Vagina (tissue), 2 donors: Measurements from ENCODE around the gene LRCH2. TPM values are rescaled to one million over a fixed set of nuclear protein-coding genes. Genes with fewer than 3 reads are reported as not detected.

ENCODE experiments used
- DNase-seq, 2 donors: peaks; one replicate each; pipeline ENCODE4 v3.0.0-alpha.2; 2017; ENCODE audit errors: extremely low spot score in 2 of 2
- H3K27ac ChIP-seq: fragments of 200-600 bp; sonication (generic); one replicate; pipeline ENCODE4 v1.5.1; 2019
- H3K27me3 ChIP-seq: fragments of 200-600 bp; sonication (generic); one replicate; pipeline ENCODE4 v1.5.1; 2019
- H3K36me3 ChIP-seq, 2 donors: fragments of 200-600 bp; sonication (generic); one replicate each; pipeline ENCODE4 v1.5.1; 2017 to 2019
- H3K4me1 ChIP-seq: fragments of 200-600 bp; sonication (generic); one replicate; pipeline ENCODE4 v1.5.1; 2019
- H3K4me3 ChIP-seq, 2 donors: fragments of 200-600 bp; sonication (generic); 1 replicate in 1 of 2; 2 replicates in 1 of 2; pipeline ENCODE4 v1.5.1; 2016 to 2019
- H3K9me3 ChIP-seq: fragments of 200-600 bp; sonication (generic); one replicate; pipeline ENCODE4 v1.5.1; 2019
- POLR2A ChIP-seq, 2 donors: fragments of 450-650 bp; IDR thresholded peaks; one replicate each; pipeline ENCODE4 v1.6.1; 2017; ENCODE audit warnings: antibody characterized with exemption in 2 of 2, mild to moderate bottlenecking in 2 of 2, moderate library complexity in 2 of 2
- POLR2AphosphoS5 ChIP-seq, 2 donors: sonication (generic); formaldehyde crosslinking; IDR thresholded peaks; one replicate each; pipeline ENCODE4 v1.9.0; 2017; ENCODE audit warnings: antibody characterized with exemption in 2 of 2, mild to moderate bottlenecking in 2 of 2, low read depth in 1 of 2; ENCODE audit not compliant: insufficient read depth in 1 of 2
- intact Hi-C: fragments of 100-400 bp; cut with DNase I; formaldehyde crosslinking; loops from one replicate; pipeline ENCODE4 v1.15.1; 2023
- total RNA-seq: library from RNA; depleted of rRNA; stranded (reverse); fragments of >200 nt; gene quantifications from one replicate; pipeline ENCODE4 v1.2.3, GENCODE V29; 2016
- TF ChIP-seq, protein P1 (sequence below), 3 experiments: fragments of 450-650 bp in 2 of 3; fragments of 200-600 bp in 1 of 3; sonication (generic) in 1 of 3; IDR thresholded peaks; one replicate each; pipeline ENCODE4 v1.5.1; 2017 to 2019; ENCODE audit warnings: antibody characterized with exemption in 3 of 3, mild to moderate bottlenecking in 2 of 3, moderate library complexity in 2 of 3

Gene LRCH2
- total RNA-seq, 1 donor from 2014 or later: 10.1 TPM

GRCh38 chrX:115264009-115264408 is 30.1 kb upstream of the LRCH2 start:
- no peak overlapping the region for H3K27ac ChIP-seq
- intact Hi-C loops: no loop called here
- H3K9me3 ChIP-seq: no peaks in the 10 kb centered on the region
- no peaks in the 10 kb centered on the region for H3K4me1 ChIP-seq
- no peak for DNase-seq
- no peaks in the 10 kb centered on the region for H3K36me3 ChIP-seq
- H3K4me3 ChIP-seq: no peak overlapping the region
- no peaks in the 10 kb centered on the region for H3K27me3 ChIP-seq
- TF ChIP-seq POLR2AphosphoS5 (IDR thresholded peaks at IDR 0.05; ENCODE audit: insufficient read depth in 1 of 2, low read depth in 1 of 2): no peak

- no peak overlapping the region for H3K27ac ChIP-seq
- H3K27me3 ChIP-seq: no peaks in the 10 kb centered on the region
- DNase-seq: no peak
- intact Hi-C loops: no loop called here
- no peak for TF ChIP-seq POLR2AphosphoS5 (IDR thresholded peaks at IDR 0.05; ENCODE audit: insufficient read depth in 1 of 2, low read depth in 1 of 2)
- TF ChIP-seq, protein P1, sequence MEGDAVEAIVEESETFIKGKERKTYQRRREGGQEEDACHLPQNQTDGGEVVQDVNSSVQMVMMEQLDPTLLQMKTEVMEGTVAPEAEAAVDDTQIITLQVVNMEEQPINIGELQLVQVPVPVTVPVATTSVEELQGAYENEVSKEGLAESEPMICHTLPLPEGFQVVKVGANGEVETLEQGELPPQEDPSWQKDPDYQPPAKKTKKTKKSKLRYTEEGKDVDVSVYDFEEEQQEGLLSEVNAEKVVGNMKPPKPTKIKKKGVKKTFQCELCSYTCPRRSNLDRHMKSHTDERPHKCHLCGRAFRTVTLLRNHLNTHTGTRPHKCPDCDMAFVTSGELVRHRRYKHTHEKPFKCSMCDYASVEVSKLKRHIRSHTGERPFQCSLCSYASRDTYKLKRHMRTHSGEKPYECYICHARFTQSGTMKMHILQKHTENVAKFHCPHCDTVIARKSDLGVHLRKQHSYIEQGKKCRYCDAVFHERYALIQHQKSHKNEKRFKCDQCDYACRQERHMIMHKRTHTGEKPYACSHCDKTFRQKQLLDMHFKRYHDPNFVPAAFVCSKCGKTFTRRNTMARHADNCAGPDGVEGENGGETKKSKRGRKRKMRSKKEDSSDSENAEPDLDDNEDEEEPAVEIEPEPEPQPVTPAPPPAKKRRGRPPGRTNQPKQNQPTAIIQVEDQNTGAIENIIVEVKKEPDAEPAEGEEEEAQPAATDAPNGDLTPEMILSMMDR (IDR thresholded peaks at IDR 0.05): no peak
- no peak for TF ChIP-seq POLR2A (IDR thresholded peaks at IDR 0.05)
- no peak overlapping the region for H3K4me3 ChIP-seq
- H3K36me3 ChIP-seq: no peaks in the 10 kb centered on the region
- H3K9me3 ChIP-seq: no peaks in the 10 kb centered on the region
- H3K4me1 ChIP-seq: no peaks in the 10 kb centered on the region
These were observed 27.3 kb upstream of the LRCH2 start for GRCh38 chrX:115261148-115261547.

DNA sequence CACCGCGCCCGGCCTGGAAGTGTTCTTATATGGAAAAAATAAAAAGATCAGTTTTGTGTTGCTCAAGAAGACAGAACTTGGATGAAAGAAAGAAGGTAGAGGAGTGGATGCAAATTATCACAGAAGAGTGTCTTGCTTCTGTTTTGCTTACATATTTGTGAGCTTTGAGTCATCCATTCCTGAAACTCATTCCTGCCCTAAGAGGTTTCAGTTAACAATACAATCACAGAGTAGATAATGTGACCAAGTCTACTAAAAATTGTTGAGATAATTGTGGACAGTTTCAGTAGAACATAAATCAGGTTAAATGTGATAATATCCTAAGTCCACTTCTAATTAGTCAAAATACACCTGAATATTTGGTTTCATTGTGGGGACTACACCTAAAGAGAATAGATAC is 26.4 kb upstream of the LRCH2 start:
- H3K4me1 ChIP-seq: no peaks in the 10 kb centered on the region
- no peak overlapping the region for H3K27ac ChIP-seq
- TF ChIP-seq, protein P1 (IDR thresholded peaks at IDR 0.05): no peak
- TF ChIP-seq POLR2AphosphoS5 (IDR thresholded peaks at IDR 0.05; ENCODE audit: insufficient read depth in 1 of 2, low read depth in 1 of 2) (no peak), POLR2A (IDR thresholded peaks at IDR 0.05) (no peak)
- no peak for DNase-seq
- intact Hi-C loops: no loop called here
- no peaks in the 10 kb centered on the region for H3K9me3 ChIP-seq
- no peak overlapping the region for H3K4me3 ChIP-seq
- H3K36me3 ChIP-seq: no peaks in the 10 kb centered on the region
- no peaks in the 10 kb centered on the region for H3K27me3 ChIP-seq

GRCh38 chrX:115259238-115259875 is 25.5 kb upstream of the LRCH2 start:
- H3K36me3 ChIP-seq: no peaks in the 10 kb centered on the region
- no peak overlapping the region for H3K4me3 ChIP-seq
- intact Hi-C loops: no loop called here
- DNase-seq: no peak
- H3K4me1 ChIP-seq: no peaks in the 10 kb centered on the region
- TF ChIP-seq, protein P1 (IDR thresholded peaks at IDR 0.05): no peak
- TF ChIP-seq POLR2AphosphoS5 (IDR thresholded peaks at IDR 0.05; ENCODE audit: insufficient read depth in 1 of 2, low read depth in 1 of 2): no peak
- no peak for TF ChIP-seq POLR2A (IDR thresholded peaks at IDR 0.05)
- H3K9me3 ChIP-seq: no peaks in the 10 kb centered on the region
- no peak overlapping the region for H3K27ac ChIP-seq
- H3K27me3 ChIP-seq: no peaks in the 10 kb centered on the region

DNA sequence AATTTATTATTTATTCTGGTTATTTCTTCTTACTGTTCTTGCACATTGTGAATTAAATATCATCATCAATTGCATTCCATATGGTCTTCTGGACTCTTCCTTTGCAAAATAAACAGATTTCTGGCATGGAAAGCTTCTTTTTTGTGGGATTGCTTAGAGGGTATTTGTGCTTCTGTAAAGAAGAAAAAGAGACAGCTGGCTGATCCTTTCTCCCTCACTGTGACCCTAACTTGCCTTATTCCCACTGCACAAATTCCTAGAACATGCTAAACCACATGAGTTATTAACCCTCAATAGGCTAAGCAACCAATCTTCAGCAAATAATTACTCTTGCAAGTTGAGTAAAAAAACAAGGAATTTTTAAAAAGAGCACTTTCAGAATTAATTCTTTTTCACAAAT is 23.8 kb upstream of the LRCH2 start:
- Histone ChIP-seq H3K4me3 (no peak overlapping the region), H3K36me3 (no peaks in the 10 kb centered on the region), H3K4me1 (no peaks in the 10 kb centered on the region), H3K27ac (no peak overlapping the region), H3K27me3 (no peaks in the 10 kb centered on the region), H3K9me3 (no peaks in the 10 kb centered on the region)
- TF ChIP-seq POLR2A (IDR thresholded peaks at IDR 0.05) (no peak), POLR2AphosphoS5 (IDR thresholded peaks at IDR 0.05; ENCODE audit: insufficient read depth in 1 of 2, low read depth in 1 of 2) (no peak)
- TF ChIP-seq, protein P1 (IDR thresholded peaks at IDR 0.05): no peak
- no peak for DNase-seq
- intact Hi-C loops: no loop called here
